PFSK-1 (cell line): ENCODE measurements around the gene DEFB125.

ENCODE experiments used
- FOXP2 ChIP-seq: optimal IDR thresholded peaks from 2 replicates; pipeline ENCODE3; 2011; ENCODE audit warnings: borderline replicate concordance, control low read depth, inconsistent platforms; ENCODE audit not compliant: insufficient read depth; ENCODE audit errors: extremely low read length, extremely low read depth
- POLR2AphosphoS5 ChIP-seq: IDR thresholded peaks from 2 replicates; pipeline ENCODE4 v1.6.1; 2012; ENCODE audit warnings: low read depth, mild to moderate bottlenecking, control low read depth, low read length, moderate library complexity
- REST ChIP-seq, 2 experiments: IDR thresholded peaks; 2 replicates each; pipeline versions ENCODE4 v1.6.1 to v1.8.0; 2011 to 2012; ENCODE audit warnings: low read depth in 2 of 2, low read length in 2 of 2, control low read depth in 1 of 2, inconsistent platforms in 1 of 2, mild to moderate bottlenecking in 1 of 2, moderate library complexity in 1 of 2; ENCODE audit not compliant: insufficient read depth in 1 of 2
- SIN3A ChIP-seq: IDR thresholded peaks from 2 replicates; pipeline ENCODE4 v1.6.1; 2012; ENCODE audit warnings: mild to moderate bottlenecking, low read length, moderate library complexity, borderline replicate concordance; ENCODE audit not compliant: insufficient read depth
- TAF1 ChIP-seq: IDR thresholded peaks from 2 replicates; pipeline ENCODE4 v1.6.1; 2012; ENCODE audit warnings: low read length, control low read depth, borderline replicate concordance; ENCODE audit not compliant: insufficient read depth

Gene DEFB125

GRCh38 chr20:112396-112795, 24.9 kb downstream of the DEFB125 start:
- no peak for TF ChIP-seq TAF1
- TF ChIP-seq POLR2AphosphoS5 = no peak
- TF ChIP-seq REST (IDR thresholded peaks at IDR 0.05; ENCODE audit: insufficient read depth in 1 of 2, low read depth in 2 of 2, low read length in 2 of 2) = no peak
- TF ChIP-seq FOXP2 = no peak
- no peak for TF ChIP-seq SIN3A

GRCh38 chr20:117518-117917, 30.0 kb downstream of the DEFB125 start:
- TF ChIP-seq REST (IDR thresholded peaks at IDR 0.05; ENCODE audit: insufficient read depth in 1 of 2, low read depth in 2 of 2, low read length in 2 of 2) (no peak), POLR2AphosphoS5 (no peak), SIN3A (no peak), FOXP2 (no peak), TAF1 (no peak)

- no peak for TF ChIP-seq SIN3A
- TF ChIP-seq REST (IDR thresholded peaks at IDR 0.05; ENCODE audit: insufficient read depth in 1 of 2, low read depth in 2 of 2, low read length in 2 of 2) = no peak
- no peak for TF ChIP-seq TAF1
- TF ChIP-seq POLR2AphosphoS5 = no peak
- TF ChIP-seq FOXP2 = no peak
Observed at GRCh38 chr20:137668-138490, 50.4 kb downstream of the DEFB125 start.

- TF ChIP-seq POLR2AphosphoS5 (no peak), FOXP2 (no peak), REST (IDR thresholded peaks at IDR 0.05; ENCODE audit: insufficient read depth in 1 of 2, low read depth in 2 of 2, low read length in 2 of 2) (no peak), SIN3A (no peak), TAF1 (no peak)
Observed at GRCh38 chr20:142290-142689, 54.8 kb downstream of the DEFB125 start, which contains the start of gene DEFB126. Gene DEFB126, plus strand, starts transcription at chr20:142590. Its CDS starts 39 bp downstream, at chr20:142629.

GRCh38 chr20:145877-146276, 58.4 kb downstream of the DEFB125 start:
- no peak for TF ChIP-seq SIN3A
- no peak for TF ChIP-seq REST (IDR thresholded peaks at IDR 0.05; ENCODE audit: insufficient read depth in 1 of 2, low read depth in 2 of 2, low read length in 2 of 2)
- no peak for TF ChIP-seq TAF1
- no peak for TF ChIP-seq POLR2AphosphoS5
- TF ChIP-seq FOXP2 = no peak
